ENCODE measurements around the gene PPP1R14C.

PPP1R14C gene

DNA sequence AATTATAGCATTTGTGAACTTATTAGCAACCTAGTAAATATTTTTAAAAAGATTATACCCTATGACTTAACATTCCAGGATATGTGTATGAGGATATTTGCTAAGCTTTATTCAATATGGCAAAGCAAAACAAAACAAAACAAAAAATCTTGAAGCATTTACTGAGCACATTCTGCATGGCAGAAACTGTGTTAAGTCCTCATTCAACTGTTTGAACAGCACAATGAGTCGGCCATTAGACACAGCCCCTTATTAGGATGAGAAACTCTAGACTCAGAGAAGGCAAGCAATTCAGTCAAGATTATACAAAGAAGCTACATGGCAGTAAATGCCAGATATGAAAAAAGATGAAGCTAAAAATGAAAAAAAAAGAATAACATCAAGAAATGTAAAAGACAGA, 155.8 kb downstream of the PPP1R14C start:
- Histone ChIP-seq H2AFZ (ENCODE audit: low read depth, low read length) (no peak overlapping the region), H3K36me3 (replicated peaks; ENCODE audit: low read depth, low read length) (no peaks in the 10 kb centered on the region), H3K79me2 (ENCODE audit: low read length) (no peaks in the 10 kb centered on the region), H4K20me1 (ENCODE audit: insufficient read depth, low read length) (0 out of 2 replicates have a peak, but pooled peaks cover 3% of the 10 kb centered on the region), H3K4me2 (ENCODE audit: low read length) (no peak overlapping the region), H3K9ac (ENCODE audit: low read length) (no peak overlapping the region), H3K4me1 (ENCODE audit: low read length) (peaks cover 14% of the 10 kb centered on the region), H3K27me3 (ENCODE audit: low read depth, low read length) (peaks cover 21% of the 10 kb centered on the region), H3K27ac (ENCODE audit: low read length) (no peak overlapping the region), H3K4me3 (ENCODE audit: low read length) (no peak overlapping the region), H3K9me3 (ENCODE audit: insufficient read depth, low read length) (peaks cover 4% of the 10 kb centered on the region; the same call in 1 of the 2 replicates)
- TF ChIP-seq, protein P1, sequence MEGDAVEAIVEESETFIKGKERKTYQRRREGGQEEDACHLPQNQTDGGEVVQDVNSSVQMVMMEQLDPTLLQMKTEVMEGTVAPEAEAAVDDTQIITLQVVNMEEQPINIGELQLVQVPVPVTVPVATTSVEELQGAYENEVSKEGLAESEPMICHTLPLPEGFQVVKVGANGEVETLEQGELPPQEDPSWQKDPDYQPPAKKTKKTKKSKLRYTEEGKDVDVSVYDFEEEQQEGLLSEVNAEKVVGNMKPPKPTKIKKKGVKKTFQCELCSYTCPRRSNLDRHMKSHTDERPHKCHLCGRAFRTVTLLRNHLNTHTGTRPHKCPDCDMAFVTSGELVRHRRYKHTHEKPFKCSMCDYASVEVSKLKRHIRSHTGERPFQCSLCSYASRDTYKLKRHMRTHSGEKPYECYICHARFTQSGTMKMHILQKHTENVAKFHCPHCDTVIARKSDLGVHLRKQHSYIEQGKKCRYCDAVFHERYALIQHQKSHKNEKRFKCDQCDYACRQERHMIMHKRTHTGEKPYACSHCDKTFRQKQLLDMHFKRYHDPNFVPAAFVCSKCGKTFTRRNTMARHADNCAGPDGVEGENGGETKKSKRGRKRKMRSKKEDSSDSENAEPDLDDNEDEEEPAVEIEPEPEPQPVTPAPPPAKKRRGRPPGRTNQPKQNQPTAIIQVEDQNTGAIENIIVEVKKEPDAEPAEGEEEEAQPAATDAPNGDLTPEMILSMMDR (IDR thresholded peaks at IDR 0.05; ENCODE audit: low read depth, low read length) = no peak
- TF ChIP-seq EZH2phosphoT487 (IDR thresholded peaks at IDR 0.05; ENCODE audit: low read depth) = no peak

Measured in OCI-LY3 (cell line).